ENCODE results near the gene ZFP82.

- TF ChIP-seq, protein P1, sequence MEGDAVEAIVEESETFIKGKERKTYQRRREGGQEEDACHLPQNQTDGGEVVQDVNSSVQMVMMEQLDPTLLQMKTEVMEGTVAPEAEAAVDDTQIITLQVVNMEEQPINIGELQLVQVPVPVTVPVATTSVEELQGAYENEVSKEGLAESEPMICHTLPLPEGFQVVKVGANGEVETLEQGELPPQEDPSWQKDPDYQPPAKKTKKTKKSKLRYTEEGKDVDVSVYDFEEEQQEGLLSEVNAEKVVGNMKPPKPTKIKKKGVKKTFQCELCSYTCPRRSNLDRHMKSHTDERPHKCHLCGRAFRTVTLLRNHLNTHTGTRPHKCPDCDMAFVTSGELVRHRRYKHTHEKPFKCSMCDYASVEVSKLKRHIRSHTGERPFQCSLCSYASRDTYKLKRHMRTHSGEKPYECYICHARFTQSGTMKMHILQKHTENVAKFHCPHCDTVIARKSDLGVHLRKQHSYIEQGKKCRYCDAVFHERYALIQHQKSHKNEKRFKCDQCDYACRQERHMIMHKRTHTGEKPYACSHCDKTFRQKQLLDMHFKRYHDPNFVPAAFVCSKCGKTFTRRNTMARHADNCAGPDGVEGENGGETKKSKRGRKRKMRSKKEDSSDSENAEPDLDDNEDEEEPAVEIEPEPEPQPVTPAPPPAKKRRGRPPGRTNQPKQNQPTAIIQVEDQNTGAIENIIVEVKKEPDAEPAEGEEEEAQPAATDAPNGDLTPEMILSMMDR (IDR thresholded peaks at IDR 0.05) = no peak
- TF ChIP-seq POLR2A (IDR thresholded peaks at IDR 0.05) = no peak
These were observed 54.6 kb downstream of the ZFP82 start for GRCh38 chr19:36363845-36364244.
